ENCODE data around the gene TEX54.

The TEX54 gene

GRCh38 chr11:62865635-62866034 is 33.0 kb upstream of the TEX54 start:
- TF ChIP-seq, protein P1, sequence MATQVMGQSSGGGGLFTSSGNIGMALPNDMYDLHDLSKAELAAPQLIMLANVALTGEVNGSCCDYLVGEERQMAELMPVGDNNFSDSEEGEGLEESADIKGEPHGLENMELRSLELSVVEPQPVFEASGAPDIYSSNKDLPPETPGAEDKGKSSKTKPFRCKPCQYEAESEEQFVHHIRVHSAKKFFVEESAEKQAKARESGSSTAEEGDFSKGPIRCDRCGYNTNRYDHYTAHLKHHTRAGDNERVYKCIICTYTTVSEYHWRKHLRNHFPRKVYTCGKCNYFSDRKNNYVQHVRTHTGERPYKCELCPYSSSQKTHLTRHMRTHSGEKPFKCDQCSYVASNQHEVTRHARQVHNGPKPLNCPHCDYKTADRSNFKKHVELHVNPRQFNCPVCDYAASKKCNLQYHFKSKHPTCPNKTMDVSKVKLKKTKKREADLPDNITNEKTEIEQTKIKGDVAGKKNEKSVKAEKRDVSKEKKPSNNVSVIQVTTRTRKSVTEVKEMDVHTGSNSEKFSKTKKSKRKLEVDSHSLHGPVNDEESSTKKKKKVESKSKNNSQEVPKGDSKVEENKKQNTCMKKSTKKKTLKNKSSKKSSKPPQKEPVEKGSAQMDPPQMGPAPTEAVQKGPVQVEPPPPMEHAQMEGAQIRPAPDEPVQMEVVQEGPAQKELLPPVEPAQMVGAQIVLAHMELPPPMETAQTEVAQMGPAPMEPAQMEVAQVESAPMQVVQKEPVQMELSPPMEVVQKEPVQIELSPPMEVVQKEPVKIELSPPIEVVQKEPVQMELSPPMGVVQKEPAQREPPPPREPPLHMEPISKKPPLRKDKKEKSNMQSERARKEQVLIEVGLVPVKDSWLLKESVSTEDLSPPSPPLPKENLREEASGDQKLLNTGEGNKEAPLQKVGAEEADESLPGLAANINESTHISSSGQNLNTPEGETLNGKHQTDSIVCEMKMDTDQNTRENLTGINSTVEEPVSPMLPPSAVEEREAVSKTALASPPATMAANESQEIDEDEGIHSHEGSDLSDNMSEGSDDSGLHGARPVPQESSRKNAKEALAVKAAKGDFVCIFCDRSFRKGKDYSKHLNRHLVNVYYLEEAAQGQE (IDR thresholded peaks at IDR 0.05; ENCODE audit: insufficient read depth in 1 of 2, low read depth in 2 of 2, low read length in 2 of 2): no peak
- TF ChIP-seq FOXP2 (optimal IDR thresholded peaks at IDR 0.05; ENCODE audit: borderline replicate concordance, extremely low read depth, extremely low read length, insufficient read depth): no peak
- TF ChIP-seq SIN3A (IDR thresholded peaks at IDR 0.05; ENCODE audit: borderline replicate concordance, insufficient read depth, low read length): no peak
- TF ChIP-seq TAF1 (IDR thresholded peaks at IDR 0.05; ENCODE audit: borderline replicate concordance, insufficient read depth, low read length): no peak
- no peak for TF ChIP-seq POLR2AphosphoS5 (IDR thresholded peaks at IDR 0.05; ENCODE audit: low read depth, low read length)

GRCh38 chr11:62863687-62864335 is 31.2 kb upstream of the TEX54 start:
- no peak for TF ChIP-seq FOXP2 (optimal IDR thresholded peaks at IDR 0.05; ENCODE audit: borderline replicate concordance, extremely low read depth, extremely low read length, insufficient read depth)
- no peak for TF ChIP-seq SIN3A (IDR thresholded peaks at IDR 0.05; ENCODE audit: borderline replicate concordance, insufficient read depth, low read length)
- no peak for TF ChIP-seq POLR2AphosphoS5 (IDR thresholded peaks at IDR 0.05; ENCODE audit: low read depth, low read length)
- TF ChIP-seq, protein P1 (IDR thresholded peaks at IDR 0.05; ENCODE audit: insufficient read depth in 1 of 2, low read depth in 2 of 2, low read length in 2 of 2): no peak
- TF ChIP-seq TAF1 (IDR thresholded peaks at IDR 0.05; ENCODE audit: borderline replicate concordance, insufficient read depth, low read length): no peak

GRCh38 chr11:62860835-62861563 is 28.4 kb upstream of the TEX54 start:
- TF ChIP-seq FOXP2 (optimal IDR thresholded peaks at IDR 0.05; ENCODE audit: borderline replicate concordance, extremely low read depth, extremely low read length, insufficient read depth): no peak
- TF ChIP-seq TAF1 (IDR thresholded peaks at IDR 0.05; ENCODE audit: borderline replicate concordance, insufficient read depth, low read length): no peak
- TF ChIP-seq SIN3A (IDR thresholded peaks at IDR 0.05; ENCODE audit: borderline replicate concordance, insufficient read depth, low read length): no peak
- no peak for TF ChIP-seq POLR2AphosphoS5 (IDR thresholded peaks at IDR 0.05; ENCODE audit: low read depth, low read length)
- TF ChIP-seq, protein P1 (IDR thresholded peaks at IDR 0.05; ENCODE audit: insufficient read depth in 1 of 2, low read depth in 2 of 2, low read length in 2 of 2): no peak

DNA sequence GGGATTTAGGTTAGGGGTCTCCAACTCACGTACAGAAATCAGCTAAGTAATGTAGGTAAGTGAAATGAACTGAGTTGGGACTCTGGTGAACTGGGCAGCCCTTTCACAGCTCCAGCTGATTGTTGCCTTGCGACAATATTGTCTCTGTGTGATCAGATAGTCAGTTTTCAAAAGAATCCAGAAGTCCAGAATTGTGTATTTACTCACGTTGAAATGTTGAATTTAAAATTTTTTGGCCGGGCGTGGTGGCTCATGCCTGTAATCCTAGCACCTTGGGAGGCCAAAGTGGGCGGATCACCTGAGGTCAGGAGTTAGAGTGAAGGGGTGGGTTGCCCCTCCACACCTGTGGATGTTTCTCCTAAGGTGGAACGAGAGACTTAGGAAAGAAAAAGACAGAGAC is 25.6 kb upstream of the TEX54 start:
- TF ChIP-seq POLR2AphosphoS5 (IDR thresholded peaks at IDR 0.05; ENCODE audit: low read depth, low read length): no peak
- TF ChIP-seq SIN3A (IDR thresholded peaks at IDR 0.05; ENCODE audit: borderline replicate concordance, insufficient read depth, low read length): no peak
- TF ChIP-seq, protein P1 (IDR thresholded peaks at IDR 0.05; ENCODE audit: insufficient read depth in 1 of 2, low read depth in 2 of 2, low read length in 2 of 2): no peak
- TF ChIP-seq TAF1 (IDR thresholded peaks at IDR 0.05; ENCODE audit: borderline replicate concordance, insufficient read depth, low read length): no peak
- TF ChIP-seq FOXP2 (optimal IDR thresholded peaks at IDR 0.05; ENCODE audit: borderline replicate concordance, extremely low read depth, extremely low read length, insufficient read depth): no peak

Data from PFSK-1 (cell line).